ENCODE results near the gene TCIRG1. TPM values are rescaled to one million over a fixed set of nuclear protein-coding genes. Genes with fewer than 3 reads are reported as not detected.

Gene TCIRG1
- total and polyA plus RNA-seq, 2 of the 13 experiments (the other 11 are each of a cell fraction or from before 2014, with no cell fraction given), result 48.0 to 69.6 TPM

GRCh38 chr11:68002938-68003845 is 35.6 kb upstream of the TCIRG1 start (continued):
- no peak for TF ChIP-seq PAXIP1 (CRISPR knock-in tag; conservative IDR thresholded peaks at IDR 0.05)
- TF ChIP-seq ZNF615 (CRISPR knock-in tag; IDR thresholded peaks at IDR 0.05; ENCODE audit: borderline replicate concordance), result no peak
- no peak; the same call in 1 of the 2 replicates for TF ChIP-seq ZBTB7B (CRISPR knock-in tag; IDR thresholded peaks at IDR 0.05)
- TF ChIP-seq CBX1 (IDR thresholded peaks at IDR 0.05; ENCODE audit: low read depth), result no peak
- 0 out of 2 replicates have a peak, but pooled peaks have one; percentile 29 for TF ChIP-seq HES4 (CRISPR knock-in tag; IDR thresholded peaks at IDR 0.05; ENCODE audit: borderline replicate concordance)
- TF ChIP-seq MTERF4 (CRISPR knock-in tag; IDR thresholded peaks at IDR 0.05), result no peak
- TF ChIP-seq ZNF33A (CRISPR knock-in tag; IDR thresholded peaks at IDR 0.05; ENCODE audit: borderline replicate concordance), result no peak
- TF ChIP-seq MBNL3 (CRISPR knock-in tag; conservative IDR thresholded peaks at IDR 0.05), result no peak
- TF ChIP-seq IRF2 (CRISPR knock-in tag; IDR thresholded peaks at IDR 0.05), result no peak
- 0 out of 2 replicates have a peak, but pooled peaks have one; percentile 30 for TF ChIP-seq ZNF850 (CRISPR knock-in tag; conservative IDR thresholded peaks at IDR 0.05)
- TF ChIP-seq ZNF562 (CRISPR knock-in tag; IDR thresholded peaks at IDR 0.05; ENCODE audit: borderline replicate concordance), result no peak
- TF ChIP-seq ZNF704 (CRISPR knock-in tag; IDR thresholded peaks at IDR 0.05; ENCODE audit: borderline replicate concordance), result no peak
- no peak for TF ChIP-seq ZNF558 (CRISPR knock-in tag; IDR thresholded peaks at IDR 0.05; ENCODE audit: borderline replicate concordance)
- no peak for TF ChIP-seq FOXP1 (IDR thresholded peaks at IDR 0.05)
- no peak for TF ChIP-seq FOXP1 (CRISPR knock-in tag; IDR thresholded peaks at IDR 0.05)
- TF ChIP-seq ZBTB8A (CRISPR knock-in tag; IDR thresholded peaks at IDR 0.05; ENCODE audit: borderline replicate concordance, low read depth), result no peak
- no peak for TF ChIP-seq SAFB2 (CRISPR knock-in tag; IDR thresholded peaks at IDR 0.05; ENCODE audit: borderline replicate concordance, low read depth)
- TF ChIP-seq ZBTB38 (CRISPR knock-in tag; IDR thresholded peaks at IDR 0.05), result peak; percentile 100
- TF ChIP-seq KDM5B (CRISPR knock-in tag; IDR thresholded peaks at IDR 0.05; ENCODE audit: borderline replicate concordance), result no peak
- TF ChIP-seq ZFX (CRISPR knock-in tag; IDR thresholded peaks at IDR 0.05; ENCODE audit: low read depth), result no peak; the same call in 1 of the 2 replicates
- no peak for TF ChIP-seq ZFP36L2 (CRISPR knock-in tag; IDR thresholded peaks at IDR 0.05)
- TF ChIP-seq CBFB (CRISPR knock-in tag; IDR thresholded peaks at IDR 0.05), result no peak
- no peak for TF ChIP-seq ZNF17 (CRISPR knock-in tag; IDR thresholded peaks at IDR 0.05)
- TF ChIP-seq ZNF446 (CRISPR knock-in tag; IDR thresholded peaks at IDR 0.05), result no peak
- TF ChIP-seq PRPF4 (IDR thresholded peaks at IDR 0.05; ENCODE audit: low read depth, low read length, poor library complexity, severe bottlenecking), result peak; percentile 64
- no peak for TF ChIP-seq TGIF2 (CRISPR knock-in tag; IDR thresholded peaks at IDR 0.05)

Data from HepG2 (cell line).